ENCODE measurements around the gene NHSL2. TPM values are rescaled to one million over a fixed set of nuclear protein-coding genes. Genes with fewer than 3 reads are reported as not detected.

NHSL2 gene
- total RNA-seq, 8 experiments from 2014 or later, result 0.13 to 5.0 (median 1.3) TPM

DNA sequence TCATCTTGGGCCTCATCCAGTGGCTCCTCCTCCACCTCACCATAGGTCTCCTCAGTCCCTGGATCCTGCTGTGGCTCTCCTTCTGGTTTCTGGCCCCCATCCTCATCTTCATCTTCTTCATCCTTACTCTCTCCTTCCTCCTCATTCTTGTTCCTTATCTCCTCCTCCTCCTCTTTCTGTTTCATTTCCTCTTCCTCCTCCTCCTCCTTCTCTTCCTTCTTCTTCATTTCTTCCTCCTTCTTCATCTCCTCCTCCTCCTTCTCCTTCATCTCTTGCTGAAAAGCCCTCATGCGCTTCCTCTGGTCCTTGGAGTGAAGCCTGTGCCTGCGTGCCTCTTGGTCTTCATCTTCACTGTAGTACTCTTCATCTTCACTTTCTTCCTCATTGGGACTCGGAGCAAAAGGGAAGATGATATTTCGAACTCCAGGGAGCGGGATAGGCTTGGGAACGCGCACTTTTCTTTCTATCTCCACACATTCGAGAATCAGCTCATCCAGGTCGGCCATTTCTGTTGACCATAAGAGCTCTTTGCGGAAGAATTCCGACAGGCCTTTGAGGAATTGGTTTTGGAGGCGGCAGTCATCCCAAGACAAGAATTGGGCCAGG is 219.6 kb downstream of the NHSL2 start:
- peak overlapping the region in 1 of 2 donors; percentile 39 for H3K27ac ChIP-seq
- WGBS, 10 experiments, result 54 to 100% (median 88%) methylated on average over 1 to 10 of the region's 12 CpGs; no CpG with 5 or more reads in 3 of the 10 experiments
- peak overlapping the region; percentile 44 to 66 (median 48) for H3K4me3 ChIP-seq
- in situ Hi-C loops (cut with MboI; ENCODE audit: low pct_unique_long_range_greater_than_20kb in 2 of 9, low sequenced_read_pairs in 9 of 9, unreplicated experiment in 9 of 9), result loop anchor here in 1 of 9 experiments (25.0 kb wide), 1 partner anchor 118 kb away; no protein-coding TSS in a partner anchor
- no peak for ATAC-seq (replicated peaks in 6 of 8)
- H3K4me1 ChIP-seq (replicated peaks in 1 of 2), result peaks cover 41 to 48% of the 10 kb centered on the region in 2 donors

DNA sequence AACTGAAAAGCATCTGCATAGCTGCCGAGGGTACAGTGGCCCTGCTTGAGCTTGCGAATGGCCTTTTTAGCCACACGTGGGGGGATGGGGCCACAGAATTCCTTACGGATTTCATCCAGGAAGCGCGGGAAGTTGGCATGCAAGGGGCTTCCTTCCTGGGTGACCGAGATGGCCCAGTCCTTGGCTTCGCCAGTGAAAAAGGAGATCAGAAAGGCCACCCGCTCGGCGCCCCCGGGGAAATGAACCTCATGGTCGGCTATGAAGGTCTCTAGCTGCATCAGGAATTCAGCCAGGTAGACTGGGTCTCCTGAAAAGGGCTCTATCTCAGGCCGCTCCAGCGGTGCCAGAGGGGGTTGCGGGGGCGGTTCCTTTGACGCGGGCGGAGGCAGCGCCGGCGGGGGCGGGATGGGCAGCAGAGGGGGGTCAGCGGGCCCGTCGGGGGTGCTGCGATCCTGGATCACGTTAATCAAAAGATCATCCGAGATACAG is 220.2 kb downstream of the NHSL2 start:
- Histone ChIP-seq H3K4me3 (peak overlapping the region; percentile 44 to 66 (median 48)), H3K4me1 (replicated peaks in 1 of 2) (peaks cover 39 to 47% of the 10 kb centered on the region in 2 donors), H3K27ac (peak overlapping the region in 1 of 2 donors; percentile 39)
- in situ Hi-C loops (cut with MboI; ENCODE audit: low pct_unique_long_range_greater_than_20kb in 2 of 9, low sequenced_read_pairs in 9 of 9, unreplicated experiment in 9 of 9), result loop anchor here in 1 of 9 experiments (25.0 kb wide), 1 partner anchor 119 kb away; no protein-coding TSS in a partner anchor
- no peak for ATAC-seq (replicated peaks in 6 of 8)
- WGBS, 10 experiments, result 51% methylated on average over 2 of the region's 30 CpGs; no CpG with 5 or more reads in 9 of the 10 experiments

GRCh38 chrX:72131317-72132294 is 221.0 kb downstream of the NHSL2 start, which contains the start of gene RTL5:
RTL5 (minus strand) TSS chrX:72131915.
- H3K4me1 ChIP-seq (replicated peaks in 1 of 2), result peaks cover 31 to 39% of the 10 kb centered on the region in 2 donors
- in situ Hi-C loops (cut with MboI; ENCODE audit: low pct_unique_long_range_greater_than_20kb in 2 of 9, low sequenced_read_pairs in 9 of 9, unreplicated experiment in 9 of 9), result loop anchor here in 1 of 9 experiments (25.0 kb wide), 1 partner anchor 119 kb away; no protein-coding TSS in a partner anchor
- H3K4me3 ChIP-seq, result peak within 1 kb of the TSS; percentile 44 to 66 (median 48)
- H3K27ac ChIP-seq, result peak within 1 kb of the TSS; percentile 80 to 83
- WGBS, 10 experiments, result 30% methylated on average over 2 of the region's 106 CpGs; no CpG with 5 or more reads in 9 of the 10 experiments
- ATAC-seq (replicated peaks in 6 of 8), result peak; percentile 91 to 96 (median 94)

DNA sequence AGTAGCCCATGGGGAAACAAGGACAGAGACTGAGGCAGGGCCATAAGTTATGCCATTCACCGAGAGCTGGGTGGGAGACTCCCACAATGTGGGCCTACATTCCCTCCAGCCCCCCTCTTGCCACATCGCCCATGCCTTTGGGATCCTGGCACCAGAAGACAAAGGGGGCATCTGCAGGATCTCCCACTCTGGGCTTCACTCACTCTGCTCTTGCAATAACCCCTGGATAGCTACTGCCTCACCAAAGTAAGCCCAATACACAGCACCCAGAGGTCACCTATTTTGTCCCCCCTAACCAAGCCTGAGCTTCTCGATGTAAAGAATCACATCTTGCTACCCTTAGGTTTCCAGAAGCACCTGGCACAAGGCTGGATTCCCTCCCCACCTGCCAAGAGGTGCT is 221.8 kb downstream of the NHSL2 start:
- peak in 1 of 8 experiments; percentile 0 for ATAC-seq (replicated peaks in 6 of 8)

GRCh38 chrX:72133851-72134546 is 223.4 kb downstream of the NHSL2 start:
- no peak overlapping the region for H3K27ac ChIP-seq
- in situ Hi-C loops (cut with MboI; ENCODE audit: low pct_unique_long_range_greater_than_20kb in 2 of 9, low sequenced_read_pairs in 9 of 9, unreplicated experiment in 9 of 9), result loop anchor here in 1 of 9 experiments (25.0 kb wide), 1 partner anchor 122 kb away; no protein-coding TSS in a partner anchor
- peaks cover 16 to 21% of the 10 kb centered on the region in 2 donors for H3K4me1 ChIP-seq (replicated peaks in 1 of 2)
- no peak overlapping the region for H3K4me3 ChIP-seq
- no peak for ATAC-seq (replicated peaks in 6 of 8)
- WGBS, 10 experiments, result 40 to 100% (median 73%) methylated on average over 1 to 5 of the region's 11 CpGs; no CpG with 5 or more reads in 7 of the 10 experiments

More for the DNA sequence above, 221.8 kb downstream of the NHSL2 start:
- WGBS, 10 experiments, result no CpG with 5 or more reads among the region's 3 CpGs
- Histone ChIP-seq H3K4me1 (replicated peaks in 1 of 2) (peaks cover 24 to 35% of the 10 kb centered on the region in 2 donors), H3K4me3 (peak overlapping the region; percentile 19 to 66 (median 47)), H3K27ac (peak overlapping the region; percentile 72 to 76)
- in situ Hi-C loops (cut with MboI; ENCODE audit: low pct_unique_long_range_greater_than_20kb in 2 of 9, low sequenced_read_pairs in 9 of 9, unreplicated experiment in 9 of 9), result loop anchor here in 1 of 9 experiments (25.0 kb wide), 1 partner anchor 120 kb away; no protein-coding TSS in a partner anchor

GRCh38 chrX:72137846-72138495 is 227.3 kb downstream of the NHSL2 start:
- in situ Hi-C loops (cut with MboI; ENCODE audit: low pct_unique_long_range_greater_than_20kb in 2 of 9, low sequenced_read_pairs in 9 of 9, unreplicated experiment in 9 of 9), result loop anchor here in 1 of 9 experiments (25.0 kb wide), 1 partner anchor 126 kb away; no protein-coding TSS in a partner anchor
- Histone ChIP-seq H3K4me3 (no peak overlapping the region), H3K27ac (no peak overlapping the region), H3K4me1 (replicated peaks in 1 of 2) (peaks cover 12 to 17% of the 10 kb centered on the region in 2 donors)
- WGBS, 10 experiments, result 29 to 100% (median 63%) methylated on average over 1 to 8 of the region's 9 CpGs; no CpG with 5 or more reads in 5 of the 10 experiments
- ATAC-seq (replicated peaks in 6 of 8), result no peak

GRCh38 chrX:72139538-72139937 is 228.9 kb downstream of the NHSL2 start:
- in situ Hi-C loops (cut with MboI; ENCODE audit: low pct_unique_long_range_greater_than_20kb in 2 of 9, low sequenced_read_pairs in 9 of 9, unreplicated experiment in 9 of 9), result loop anchor here in 1 of 9 experiments (25.0 kb wide), 1 partner anchor 127 kb away; no protein-coding TSS in a partner anchor
- WGBS, 10 experiments, result 61% methylated on average over 5 of the region's 8 CpGs; no CpG with 5 or more reads in 9 of the 10 experiments
- Histone ChIP-seq H3K27ac (no peak overlapping the region), H3K4me1 (replicated peaks in 1 of 2) (peaks cover 26 to 30% of the 10 kb centered on the region in 2 donors), H3K4me3 (no peak overlapping the region)
- ATAC-seq (replicated peaks in 6 of 8), result no peak

DNA sequence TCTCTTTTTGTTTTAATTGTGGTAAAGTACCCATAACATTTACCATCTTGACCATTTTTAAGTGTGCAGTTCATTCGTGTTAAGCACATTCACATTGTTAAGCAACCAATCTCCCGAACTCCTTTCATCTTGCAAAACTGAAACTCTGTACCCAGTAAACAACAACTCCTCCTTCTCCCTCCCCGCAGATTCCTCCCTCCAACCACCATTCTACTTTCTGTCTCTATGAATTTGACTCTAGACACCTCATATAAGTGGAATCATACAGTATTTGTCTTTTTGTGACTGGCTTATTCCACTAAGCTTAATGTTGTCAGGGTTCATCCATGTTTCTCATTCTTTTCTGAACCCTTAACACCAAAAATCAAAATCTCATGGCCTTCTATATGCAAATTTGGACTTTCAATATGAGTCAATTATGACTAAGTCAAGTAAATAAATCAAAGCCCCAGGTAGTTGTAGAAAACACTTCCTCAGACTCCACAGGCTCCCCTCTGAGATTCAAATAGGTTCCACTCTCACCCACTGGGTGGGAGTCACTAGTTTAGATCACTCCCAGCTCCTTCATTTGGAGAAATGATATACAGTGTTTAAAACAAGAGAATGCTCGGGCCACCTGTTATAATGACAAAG is 230.8 kb downstream of the NHSL2 start:
- H3K4me1 ChIP-seq (replicated peaks in 1 of 2), result peaks cover 41 to 42% of the 10 kb centered on the region in 2 donors
- no peak overlapping the region for H3K27ac ChIP-seq
- no peak overlapping the region for H3K4me3 ChIP-seq
- in situ Hi-C loops (cut with MboI; ENCODE audit: low pct_unique_long_range_greater_than_20kb in 2 of 9, low sequenced_read_pairs in 9 of 9, unreplicated experiment in 9 of 9), result loop anchor here in 1 of 9 experiments (25.0 kb wide), 1 partner anchor 129 kb away; no protein-coding TSS in a partner anchor
- WGBS, 10 experiments, result 41 to 100% (median 83%) methylated on average over 1 to 4 of the region's 4 CpGs; no CpG with 5 or more reads in 3 of the 10 experiments
- no peak for ATAC-seq (replicated peaks in 6 of 8)

DNA sequence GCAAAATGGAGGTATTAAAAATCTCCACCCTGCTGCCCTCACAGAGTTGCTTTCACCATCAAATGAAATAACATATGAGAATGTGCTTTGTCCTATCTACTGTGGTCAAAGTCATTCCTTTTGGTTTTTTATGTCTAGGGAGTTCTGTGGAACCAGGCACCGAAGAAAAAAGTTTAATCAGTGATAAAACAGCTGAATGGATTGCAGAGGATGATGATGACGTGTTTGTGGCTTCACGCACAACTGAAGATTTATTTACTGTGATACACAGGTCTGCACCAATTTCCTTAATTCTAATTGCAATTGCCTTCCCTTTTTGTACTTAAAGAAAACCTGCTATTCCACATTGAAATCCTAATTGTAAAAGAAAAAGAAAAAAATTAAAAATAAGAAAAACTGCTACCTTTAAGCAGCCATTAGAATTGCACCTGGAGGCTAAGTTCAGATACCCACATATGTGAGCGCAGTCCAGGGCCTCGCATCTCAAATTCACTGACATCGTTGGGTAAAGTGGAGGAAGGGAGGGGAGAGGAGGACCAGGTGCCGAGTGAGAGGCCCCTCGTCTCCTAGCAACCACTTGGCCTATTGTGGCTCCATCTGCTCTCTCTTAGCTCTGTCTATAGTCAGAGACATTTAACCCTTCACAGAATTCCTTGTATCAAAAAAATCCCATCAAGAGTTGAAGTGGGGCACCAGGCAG is 231.6 kb downstream of the NHSL2 start:
- peak in 5 of 8 experiments; percentile 99 to 100 (median 99) for ATAC-seq (replicated peaks in 6 of 8)
- 0 to 80% (median 23%) methylated on average over 1 to 3 of the region's 8 CpGs; no CpG with 5 or more reads in 4 of the 10 experiments for WGBS, 10 experiments
- H3K4me3 ChIP-seq, result no peak overlapping the region
- in situ Hi-C loops (cut with MboI; ENCODE audit: low pct_unique_long_range_greater_than_20kb in 2 of 9, low sequenced_read_pairs in 9 of 9, unreplicated experiment in 9 of 9), result loop anchor here in 1 of 9 experiments (25.0 kb wide), 1 partner anchor 130 kb away; no protein-coding TSS in a partner anchor
- H3K4me1 ChIP-seq (replicated peaks in 1 of 2), result peaks cover 41 to 48% of the 10 kb centered on the region in 2 donors
- peak overlapping the region; percentile 68 to 93 for H3K27ac ChIP-seq

DNA sequence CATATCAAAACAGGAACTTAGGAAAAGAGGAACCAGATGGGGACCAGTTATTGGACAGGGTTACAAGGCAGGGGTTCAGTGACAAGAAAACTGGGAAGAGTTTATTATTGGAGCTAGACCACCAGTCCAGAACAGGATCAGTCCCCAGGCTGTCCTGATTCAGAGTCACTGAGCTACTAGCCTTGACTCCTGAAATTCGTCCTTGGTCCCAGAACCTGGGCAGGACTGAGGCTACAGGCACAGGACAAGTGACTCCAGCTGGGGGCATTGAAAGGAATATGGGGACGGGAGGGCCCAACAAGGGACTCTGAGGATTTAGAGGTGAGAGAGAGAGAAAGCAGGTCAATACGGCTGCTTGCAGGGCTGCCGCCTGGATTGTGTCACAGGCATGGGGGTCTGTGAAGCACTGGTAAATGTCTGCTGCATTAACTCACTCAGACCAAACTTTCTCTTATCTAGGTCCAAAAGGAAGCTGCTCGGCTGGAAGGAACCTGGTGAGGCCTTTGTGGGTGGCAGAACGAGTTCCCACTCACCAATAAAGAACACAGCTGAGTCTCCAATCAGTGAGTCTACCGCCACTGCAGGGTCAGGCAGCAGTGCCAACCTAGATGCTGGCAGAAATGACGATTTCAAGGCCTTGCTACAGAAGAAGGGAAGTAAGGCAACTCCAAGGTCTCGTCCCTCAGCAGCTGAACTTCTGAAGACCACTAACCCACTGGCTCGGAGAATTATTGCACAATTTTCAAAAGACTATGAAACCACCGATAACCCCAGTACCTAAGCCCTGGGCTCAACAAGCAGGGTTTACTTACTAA is 232.4 kb downstream of the NHSL2 start:
- in situ Hi-C loops (cut with MboI; ENCODE audit: low pct_unique_long_range_greater_than_20kb in 2 of 9, low sequenced_read_pairs in 9 of 9, unreplicated experiment in 9 of 9), result loop anchor here in 1 of 9 experiments (25.0 kb wide), 1 partner anchor 131 kb away; no protein-coding TSS in a partner anchor
- Histone ChIP-seq H3K27ac (peak overlapping the region; percentile 68 to 93), H3K4me1 (replicated peaks in 1 of 2) (peaks cover 41 to 48% of the 10 kb centered on the region in 2 donors), H3K4me3 (no peak overlapping the region)
- WGBS, 10 experiments, result 0 to 100% (median 33%) methylated on average over 1 to 7 of the region's 11 CpGs; no CpG with 5 or more reads in 6 of the 10 experiments
- ATAC-seq (replicated peaks in 6 of 8), result peak in 5 of 8 experiments; percentile 50 to 59 (median 54)

Data from motor neuron (in vitro differentiated cells).